ENCODE measurements around the gene SFMBT2. TPM values are rescaled to one million over a fixed set of nuclear protein-coding genes. Genes with fewer than 3 reads are reported as not detected.

Gene SFMBT2
- total and polyA plus RNA-seq, 7 donors, result 0.53 to 8.2 (median 3.0) TPM

GRCh38 chr10:7435674-7436073 lies 24.8 kb upstream of the SFMBT2 start:
- H3K27me3 ChIP-seq (ENCODE audit: insufficient read depth in 3 of 3, low read length in 2 of 3), result peaks cover 0 to 2% (median 0%) of the 10 kb centered on the region in 3 donors
- no peaks in the 10 kb centered on the region for H3K4me1 ChIP-seq
- H3K4me3 ChIP-seq, result no peak overlapping the region
- intact Hi-C loops (cut with DNase I), result no loop called here
- DNase-seq (no peak), ATAC-seq (no peak)
- no peak overlapping the region for H3K27ac ChIP-seq
- H3K36me3 ChIP-seq (ENCODE audit: insufficient read depth in 1 of 2, low read depth in 1 of 2), result no peaks in the 10 kb centered on the region
- no peaks in the 10 kb centered on the region for H3K9me3 ChIP-seq
- 70 to 77% (median 70%) methylated on average over 2 of the region's 2 CpGs for WGBS, 3 donors
- TF ChIP-seq CTCF (IDR thresholded peaks at IDR 0.05), result no peak

- TF ChIP-seq CTCF (IDR thresholded peaks at IDR 0.05), result no peak
- H3K27ac ChIP-seq, result no peak overlapping the region
- H3K9me3 ChIP-seq, result no peaks in the 10 kb centered on the region
- intact Hi-C loops (cut with DNase I), result no loop called here
- 80 to 87% (median 85%) methylated on average over 5 of the region's 5 CpGs for whole genome bisulfite sequencing, 3 donors
- DNase-seq (no peak), ATAC-seq (no peak)
- peaks cover 0 to 2% (median 0%) of the 10 kb centered on the region in 3 donors for H3K27me3 ChIP-seq (ENCODE audit: insufficient read depth in 3 of 3, low read length in 2 of 3)
- H3K36me3 ChIP-seq (ENCODE audit: insufficient read depth in 1 of 2, low read depth in 1 of 2), result no peaks in the 10 kb centered on the region
- H3K4me1 ChIP-seq, result no peaks in the 10 kb centered on the region
- no peak overlapping the region for H3K4me3 ChIP-seq
These were observed 23.5 kb upstream of the SFMBT2 start for GRCh38 chr10:7434378-7434777.

GRCh38 chr10:7433861-7434260 lies 23.0 kb upstream of the SFMBT2 start:
- no peak overlapping the region for H3K27ac ChIP-seq
- H3K9me3 ChIP-seq, result no peaks in the 10 kb centered on the region
- no peak for ATAC-seq
- H3K27me3 ChIP-seq (ENCODE audit: insufficient read depth in 3 of 3, low read length in 2 of 3), result peaks cover 0 to 2% (median 0%) of the 10 kb centered on the region in 3 donors
- H3K36me3 ChIP-seq (ENCODE audit: insufficient read depth in 1 of 2, low read depth in 1 of 2), result no peaks in the 10 kb centered on the region
- intact Hi-C loops (cut with DNase I), result no loop called here
- 81 to 87% (median 83%) methylated on average over 8 of the region's 8 CpGs for whole genome bisulfite sequencing, 3 donors
- no peak for TF ChIP-seq CTCF (IDR thresholded peaks at IDR 0.05)
- no peaks in the 10 kb centered on the region for H3K4me1 ChIP-seq
- H3K4me3 ChIP-seq, result no peak overlapping the region
- no peak for DNase-seq

- DNase-seq, result no peak
- Histone ChIP-seq H3K27ac (no peak overlapping the region), H3K4me1 (no peaks in the 10 kb centered on the region), H3K27me3 (ENCODE audit: insufficient read depth in 3 of 3, low read length in 2 of 3) (peaks cover 0 to 2% (median 0%) of the 10 kb centered on the region in 3 donors), H3K4me3 (no peak overlapping the region), H3K36me3 (ENCODE audit: insufficient read depth in 1 of 2, low read depth in 1 of 2) (no peaks in the 10 kb centered on the region), H3K9me3 (no peaks in the 10 kb centered on the region)
- intact Hi-C loops (cut with DNase I), result no loop called here
- no peak for TF ChIP-seq CTCF (IDR thresholded peaks at IDR 0.05)
- no peak for ATAC-seq
- 26 to 30% (median 29%) methylated on average over 19 of the region's 19 CpGs for WGBS, 3 donors
These were observed 22.3 kb upstream of the SFMBT2 start for GRCh38 chr10:7432884-7433726.
